MM.1S (cell line): ENCODE results near the gene DKK3.

ENCODE experiments used
- EZH2 ChIP-seq: fragments of 300-600 bp; sonication (generic); optimal IDR thresholded peaks from 2 replicates; pipeline ENCODE3; 2017; ENCODE audit warnings: low read depth, mild to moderate bottlenecking, antibody characterized with exemption, low read length, mixed read lengths
- EZH2phosphoT487 ChIP-seq: fragments of 300-600 bp; sonication (generic); IDR thresholded peaks from 2 replicates; pipeline ENCODE4 v1.6.1; 2018; ENCODE audit warnings: antibody characterized with exemption, low read length
- TF ChIP-seq, protein P1 (sequence below): fragments of 300-600 bp; sonication (generic); IDR thresholded peaks from 2 replicates; pipeline ENCODE4 v1.5.1; 2016; ENCODE audit warnings: antibody characterized with exemption, low read length, mixed read lengths

DNA sequence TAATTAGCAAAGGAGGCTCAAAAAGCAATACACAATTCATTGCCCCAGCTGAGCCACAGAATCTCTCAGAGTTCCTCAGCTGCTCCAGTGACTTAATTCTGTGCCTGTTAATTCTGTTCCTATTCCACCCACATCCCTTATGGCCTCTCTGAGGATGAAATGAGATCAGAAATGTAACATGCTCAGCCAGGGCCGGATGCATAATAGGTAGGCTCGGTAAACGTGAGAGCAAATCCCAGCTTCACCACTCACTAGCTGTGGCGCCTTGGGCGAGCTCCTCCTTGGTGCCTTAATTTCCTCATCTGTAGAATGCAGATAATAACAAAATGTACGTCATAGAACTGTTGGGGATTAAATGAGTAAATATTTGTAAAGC, 42.8 kb upstream of the DKK3 start:
- TF ChIP-seq, protein P1, sequence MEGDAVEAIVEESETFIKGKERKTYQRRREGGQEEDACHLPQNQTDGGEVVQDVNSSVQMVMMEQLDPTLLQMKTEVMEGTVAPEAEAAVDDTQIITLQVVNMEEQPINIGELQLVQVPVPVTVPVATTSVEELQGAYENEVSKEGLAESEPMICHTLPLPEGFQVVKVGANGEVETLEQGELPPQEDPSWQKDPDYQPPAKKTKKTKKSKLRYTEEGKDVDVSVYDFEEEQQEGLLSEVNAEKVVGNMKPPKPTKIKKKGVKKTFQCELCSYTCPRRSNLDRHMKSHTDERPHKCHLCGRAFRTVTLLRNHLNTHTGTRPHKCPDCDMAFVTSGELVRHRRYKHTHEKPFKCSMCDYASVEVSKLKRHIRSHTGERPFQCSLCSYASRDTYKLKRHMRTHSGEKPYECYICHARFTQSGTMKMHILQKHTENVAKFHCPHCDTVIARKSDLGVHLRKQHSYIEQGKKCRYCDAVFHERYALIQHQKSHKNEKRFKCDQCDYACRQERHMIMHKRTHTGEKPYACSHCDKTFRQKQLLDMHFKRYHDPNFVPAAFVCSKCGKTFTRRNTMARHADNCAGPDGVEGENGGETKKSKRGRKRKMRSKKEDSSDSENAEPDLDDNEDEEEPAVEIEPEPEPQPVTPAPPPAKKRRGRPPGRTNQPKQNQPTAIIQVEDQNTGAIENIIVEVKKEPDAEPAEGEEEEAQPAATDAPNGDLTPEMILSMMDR = no peak
- TF ChIP-seq EZH2 = no peak
- TF ChIP-seq EZH2phosphoT487 = no peak
